Measurements from ENCODE around the gene STEAP2. TPM values are rescaled to one million over a fixed set of nuclear protein-coding genes. Genes with fewer than 3 reads are reported as not detected.

STEAP2 gene
- total and polyA plus RNA-seq, 2 donors (not counting 3 experiments of a cell fraction or from before 2014, with no cell fraction given), result 4.2 to 4.6 TPM

DNA sequence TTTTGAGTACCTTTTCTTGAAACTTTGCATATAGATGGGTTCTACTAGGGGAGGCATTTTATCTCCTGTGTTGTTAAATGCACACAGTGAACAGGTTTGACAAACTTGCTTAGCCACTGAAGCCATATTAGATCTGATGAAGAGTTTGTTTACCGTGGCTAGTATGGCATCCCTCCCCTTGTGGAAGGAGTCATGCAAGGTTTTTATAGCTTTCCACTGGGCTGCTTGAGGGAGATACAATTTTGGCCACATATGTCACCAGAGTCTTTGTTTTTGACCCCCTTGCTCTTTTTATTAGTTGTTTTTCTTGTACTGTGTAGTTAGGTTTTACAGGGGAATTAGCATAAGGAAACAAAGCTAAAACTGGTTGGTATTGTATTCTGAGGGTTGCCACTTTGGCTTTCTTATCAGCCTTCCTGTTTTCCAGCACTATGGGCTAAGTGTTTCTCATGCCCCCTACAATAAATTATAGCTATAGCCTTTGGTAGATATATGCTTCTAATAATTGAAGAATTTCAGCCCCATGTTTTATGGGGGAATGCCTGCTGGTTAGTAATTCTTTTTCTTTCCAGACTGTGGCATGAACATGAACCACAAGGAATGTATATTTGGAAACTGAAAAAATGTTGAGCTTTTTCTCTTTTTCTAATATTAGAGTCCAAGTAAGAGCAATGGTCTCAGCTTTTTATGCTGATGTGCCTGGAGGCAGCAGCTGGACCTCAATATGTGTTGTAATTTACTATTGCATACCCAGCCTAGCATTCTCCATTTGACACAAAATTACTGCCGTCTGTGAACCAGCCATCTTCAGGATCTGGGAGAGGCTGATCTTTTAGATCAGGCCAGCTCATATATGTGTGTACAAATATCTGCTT lies 18.4 kb upstream of the STEAP2 start:
- no peak for FAIRE-seq
- Histone ChIP-seq H3K36me3 (ENCODE audit: control insufficient read depth in 2 of 2, extremely low read depth in 1 of 2, insufficient read depth in 2 of 2, low read length in 2 of 2) (no peaks in the 10 kb centered on the region), H3K9me1 (replicated peaks; ENCODE audit: control insufficient read depth, extremely low read depth, insufficient read depth, low read length) (no peaks in the 10 kb centered on the region), H3K4me2 (ENCODE audit: insufficient read depth, low read length) (no peak overlapping the region), H2AFZ (ENCODE audit: low read depth, low read length) (no peak overlapping the region), H4K20me1 (replicated peaks; ENCODE audit: control insufficient read depth, extremely low read depth, insufficient read depth, low read length) (no peaks in the 10 kb centered on the region), H3K4me3 (replicated peaks in 1 of 3; ENCODE audit: insufficient read depth in 1 of 3, low read depth in 1 of 3, low read length in 3 of 3) (no peak overlapping the region), H3K79me2 (ENCODE audit: control insufficient read depth, insufficient read depth, low read length) (no peaks in the 10 kb centered on the region), H3K4me1 (ENCODE audit: control insufficient read depth, extremely low read depth, insufficient read depth, low read length) (no peaks in the 10 kb centered on the region), H3K27me3 (ENCODE audit: control insufficient read depth in 2 of 2, insufficient read depth in 2 of 2, low read length in 2 of 2) (no peaks in the 10 kb centered on the region), H3K9me3 (replicated peaks; ENCODE audit: control insufficient read depth, insufficient read depth, low read length) (no peaks in the 10 kb centered on the region), H3K9ac (replicated peaks; ENCODE audit: extremely low read depth, insufficient read depth, low read length) (no peak overlapping the region), H3K27ac (ENCODE audit: insufficient read depth, low read depth, low read length) (no peak overlapping the region)
- ChIA-PET CTCF (interaction anchor here (0.8 to 2.3 kb wide), 7 partner anchors 13 to 71 kb away, joined by 3 to 12 read pairs (median 4); partner anchors contain the start of genes STEAP1 and STEAP2), POLR2A (no interaction called here)
- no TSS peak for BruUV-seq (replicated peaks)
- dilution Hi-C loops (cut with MboI; ENCODE audit: extremely low pct_ligation_motif_present, low sequenced_read_pairs) (no loop called here), intact Hi-C loops (cut with micrococcal nuclease) (no loop called here)
- no peak for TF ChIP-seq EZH2 (IDR thresholded peaks at IDR 0.05; ENCODE audit: borderline replicate concordance, low read depth, low read length, severe bottlenecking)
- TF ChIP-seq POLR2AphosphoS5 (IDR thresholded peaks at IDR 0.05; ENCODE audit: insufficient read depth, low read depth, low read length), result no peak
- TF ChIP-seq GATA2 (IDR thresholded peaks at IDR 0.05; ENCODE audit: insufficient read depth, insufficient read length, low read depth, low read length), result no peak
- TF ChIP-seq MYC (IDR thresholded peaks at IDR 0.05; ENCODE audit: low read depth, low read length), result no peak
- peak; percentile 87 for DNase-seq (ENCODE audit: low read depth, low spot score)
